NCI-H2227 treated with DMSO at 0.1 percent for 48 hours (cell line): ENCODE data around the gene LTBP1.
"Not testable (repeated sequence)": the region's sequence is repeated elsewhere in the genome, so short reads cannot be mapped to it uniquely, and the experiment has no call there.

Experiments
- DNase-seq: peaks from one replicate; lab custom pipeline; 2025; lab: John Stamatoyannopoulos, UW

The LTBP1 gene

GRCh38 chr2:33350632-33351031, 403.9 kb downstream of the LTBP1 start:
- DNase-seq, result no peak

- DNase-seq, result no peak
These were observed 405.0 kb downstream of the LTBP1 start for GRCh38 chr2:33351781-33352180.

- no peak for DNase-seq
These were observed 408.2 kb downstream of the LTBP1 start for GRCh38 chr2:33354981-33355380.

- DNase-seq, result no peak
These were observed 412.1 kb downstream of the LTBP1 start for GRCh38 chr2:33358878-33359277.

- no peak for DNase-seq
These were observed 416.9 kb downstream of the LTBP1 start for GRCh38 chr2:33363325-33364298.

GRCh38 chr2:33365264-33365970, 418.7 kb downstream of the LTBP1 start:
- DNase-seq, result no peak

- peak; percentile 62 for DNase-seq
These were observed 419.7 kb downstream of the LTBP1 start for GRCh38 chr2:33366473-33366872.

GRCh38 chr2:33368524-33368923, 421.8 kb downstream of the LTBP1 start:
- DNase-seq, result not testable (repeated sequence)

GRCh38 chr2:33369191-33369590, 422.4 kb downstream of the LTBP1 start:
- no peak for DNase-seq

- DNase-seq, result no peak
These were observed 424.0 kb downstream of the LTBP1 start for GRCh38 chr2:33370636-33371265.

- DNase-seq, result no peak
These were observed 424.7 kb downstream of the LTBP1 start for GRCh38 chr2:33371304-33372090.

GRCh38 chr2:33372940-33373553, 426.3 kb downstream of the LTBP1 start:
- peak; percentile 48 for DNase-seq

- DNase-seq, result no peak
These were observed 427.2 kb downstream of the LTBP1 start for GRCh38 chr2:33373986-33374385.

- no peak for DNase-seq
These were observed 428.3 kb downstream of the LTBP1 start for GRCh38 chr2:33375054-33375453.

GRCh38 chr2:33377048-33377447, 430.3 kb downstream of the LTBP1 start:
- no peak for DNase-seq

GRCh38 chr2:33378556-33379210, 431.9 kb downstream of the LTBP1 start:
- peak; percentile 15 for DNase-seq

GRCh38 chr2:33380001-33380609, 433.4 kb downstream of the LTBP1 start:
- DNase-seq, result no peak

- no peak for DNase-seq
These were observed 434.0 kb downstream of the LTBP1 start for GRCh38 chr2:33380719-33381118.

GRCh38 chr2:33381301-33381858, 434.6 kb downstream of the LTBP1 start:
- DNase-seq, result no peak
